IMR-90 (cell line): ENCODE data around the gene PDLIM4. TPM values are rescaled to one million over a fixed set of nuclear protein-coding genes. Genes with fewer than 3 reads are reported as not detected.

Source experiments
- FOS ChIP-seq: fragments of 150-350 bp; IDR thresholded peaks from 2 replicates; pipeline ENCODE4 v1.6.1; 2016; ENCODE audit warnings: low read depth, low read length
- RAD21 ChIP-seq: IDR thresholded peaks from 2 replicates; pipeline ENCODE4 v1.6.1; 2012; ENCODE audit warnings: low read length, improper control_type of control experiment
- polyA plus RNA-seq, 3 experiments: library from polyadenylated mRNA; depleted of rRNA; stranded (reverse); fragments of >200 nt; gene quantifications; 2 replicates each; pipeline ENCODE4 v1.2.3, GENCODE V29; 2012; ENCODE audit warnings: low replicate concordance in 1 of 3
- total RNA-seq: library from RNA; depleted of rRNA; stranded (reverse); fragments of >200 nt; gene quantifications from 2 replicates; pipeline ENCODE4 v1.2.3, GENCODE V29; 2012
- TF ChIP-seq, protein P1 (sequence below): fragments of 150-350 bp; IDR thresholded peaks from 2 replicates; pipeline ENCODE4 v1.6.1; 2017; ENCODE audit warnings: mild to moderate bottlenecking, antibody characterized with exemption, low read length, low read depth

Gene PDLIM4
- total and polyA plus RNA-seq, 2 of the 4 experiments (the other 2 are of a cell fraction): 61.1 to 214 TPM

- TF ChIP-seq, protein P1, sequence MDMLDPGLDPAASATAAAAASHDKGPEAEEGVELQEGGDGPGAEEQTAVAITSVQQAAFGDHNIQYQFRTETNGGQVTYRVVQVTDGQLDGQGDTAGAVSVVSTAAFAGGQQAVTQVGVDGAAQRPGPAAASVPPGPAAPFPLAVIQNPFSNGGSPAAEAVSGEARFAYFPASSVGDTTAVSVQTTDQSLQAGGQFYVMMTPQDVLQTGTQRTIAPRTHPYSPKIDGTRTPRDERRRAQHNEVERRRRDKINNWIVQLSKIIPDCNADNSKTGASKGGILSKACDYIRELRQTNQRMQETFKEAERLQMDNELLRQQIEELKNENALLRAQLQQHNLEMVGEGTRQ: no peak
- TF ChIP-seq FOS: peak; percentile 33; the same call in 1 of the 2 replicates
- TF ChIP-seq RAD21: 0 out of 2 replicates have a peak, but pooled peaks have one; percentile 7
Measured at GRCh38 chr5:132258102-132259068, 889 bp downstream of the PDLIM4 start (continued).
